Measurements from ENCODE around the gene UBE2M.
A peak's percentile ranks its signal among the peaks of the same experiment; 100 is the strongest.
"Not testable (repeated sequence)": the region's sequence is repeated elsewhere in the genome, so short reads cannot be mapped to it uniquely, and the experiment has no call there.

UBE2M gene

DNA sequence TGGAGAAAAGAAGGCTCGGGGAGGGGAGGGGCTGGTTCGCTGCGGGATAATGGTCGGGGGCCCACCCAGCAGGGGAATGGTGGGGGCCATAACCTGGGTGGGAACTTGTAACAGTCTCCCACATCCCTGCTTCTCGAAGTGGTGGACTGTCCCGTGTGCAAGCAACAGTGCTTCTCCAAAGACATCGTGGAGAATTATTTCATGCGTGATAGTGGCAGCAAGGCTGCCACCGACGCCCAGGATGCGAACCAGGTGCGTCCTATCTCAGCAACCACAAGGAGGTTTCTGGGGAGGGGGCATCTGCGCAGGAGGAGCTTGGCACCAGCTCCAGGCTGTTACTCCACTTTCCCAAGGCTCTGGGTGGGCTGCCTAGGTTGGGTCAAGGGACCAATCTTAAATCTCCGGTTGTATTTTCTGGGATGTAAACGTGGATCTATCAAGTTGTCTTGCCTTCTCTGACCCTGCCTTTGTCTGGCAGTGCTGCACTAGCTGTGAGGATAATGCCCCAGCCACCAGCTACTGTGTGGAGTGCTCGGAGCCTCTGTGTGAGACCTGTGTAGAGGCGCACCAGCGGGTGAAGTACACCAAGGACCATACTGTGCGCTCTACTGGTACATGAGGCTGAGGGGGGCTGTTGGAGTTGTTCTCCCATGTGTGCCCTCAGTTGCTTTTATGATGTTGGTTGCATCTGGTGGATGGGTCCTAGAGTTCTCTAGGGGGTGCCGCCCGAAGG lies 13.0 kb downstream of the UBE2M start:
- peaks cover 19% of the 10 kb centered on the region for H3K36me3 Mint-ChIP-seq
- DNase-seq (ENCODE audit: low spot score in 2 of 2) (no peak), ATAC-seq (ENCODE audit: low read depth) (no peak)
- peak overlapping the region; percentile 89 for H3K4me3 Mint-ChIP-seq
- peaks cover 16% of the 10 kb centered on the region for H3K27me3 Mint-ChIP-seq
- H3K4me1 Mint-ChIP-seq, result peaks cover 25% of the 10 kb centered on the region
- no peaks in the 10 kb centered on the region for H3K9me3 Mint-ChIP-seq
- peak overlapping the region; percentile 85 for H3K27ac Mint-ChIP-seq

DNA sequence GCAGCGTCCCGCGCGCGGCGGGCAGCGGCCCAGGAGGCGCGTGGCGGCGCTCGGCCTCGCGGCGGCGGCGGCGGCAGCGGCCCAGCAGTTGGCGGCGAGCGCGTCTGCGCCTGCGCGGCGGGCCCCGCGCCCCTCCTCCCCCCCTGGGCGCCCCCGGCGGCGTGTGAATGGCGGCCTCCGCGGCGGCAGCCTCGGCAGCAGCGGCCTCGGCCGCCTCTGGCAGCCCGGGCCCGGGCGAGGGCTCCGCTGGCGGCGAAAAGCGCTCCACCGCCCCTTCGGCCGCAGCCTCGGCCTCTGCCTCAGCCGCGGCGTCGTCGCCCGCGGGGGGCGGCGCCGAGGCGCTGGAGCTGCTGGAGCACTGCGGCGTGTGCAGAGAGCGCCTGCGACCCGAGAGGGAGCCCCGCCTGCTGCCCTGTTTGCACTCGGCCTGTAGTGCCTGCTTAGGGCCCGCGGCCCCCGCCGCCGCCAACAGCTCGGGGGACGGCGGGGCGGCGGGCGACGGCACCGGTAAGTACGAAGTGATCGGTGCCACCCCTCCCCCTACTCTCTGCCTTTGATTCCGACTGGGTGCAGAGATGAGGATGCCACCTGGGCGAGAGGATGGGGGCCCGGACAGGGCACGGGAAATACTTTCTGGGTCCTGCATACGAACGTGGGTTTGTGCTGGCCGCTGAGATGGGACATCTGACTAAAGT lies 13.7 kb downstream of the UBE2M start:
- peak overlapping the region; percentile 90 for H3K4me3 Mint-ChIP-seq
- H3K4me1 Mint-ChIP-seq, result peaks cover 23% of the 10 kb centered on the region
- ATAC-seq (ENCODE audit: low read depth) (peak; percentile 48), DNase-seq (ENCODE audit: low spot score in 2 of 2) (no peak)
- peaks cover 15% of the 10 kb centered on the region for H3K36me3 Mint-ChIP-seq
- no peaks in the 10 kb centered on the region for H3K9me3 Mint-ChIP-seq
- H3K27ac Mint-ChIP-seq, result peak overlapping the region; percentile 98
- peaks cover 21% of the 10 kb centered on the region for H3K27me3 Mint-ChIP-seq

DNA sequence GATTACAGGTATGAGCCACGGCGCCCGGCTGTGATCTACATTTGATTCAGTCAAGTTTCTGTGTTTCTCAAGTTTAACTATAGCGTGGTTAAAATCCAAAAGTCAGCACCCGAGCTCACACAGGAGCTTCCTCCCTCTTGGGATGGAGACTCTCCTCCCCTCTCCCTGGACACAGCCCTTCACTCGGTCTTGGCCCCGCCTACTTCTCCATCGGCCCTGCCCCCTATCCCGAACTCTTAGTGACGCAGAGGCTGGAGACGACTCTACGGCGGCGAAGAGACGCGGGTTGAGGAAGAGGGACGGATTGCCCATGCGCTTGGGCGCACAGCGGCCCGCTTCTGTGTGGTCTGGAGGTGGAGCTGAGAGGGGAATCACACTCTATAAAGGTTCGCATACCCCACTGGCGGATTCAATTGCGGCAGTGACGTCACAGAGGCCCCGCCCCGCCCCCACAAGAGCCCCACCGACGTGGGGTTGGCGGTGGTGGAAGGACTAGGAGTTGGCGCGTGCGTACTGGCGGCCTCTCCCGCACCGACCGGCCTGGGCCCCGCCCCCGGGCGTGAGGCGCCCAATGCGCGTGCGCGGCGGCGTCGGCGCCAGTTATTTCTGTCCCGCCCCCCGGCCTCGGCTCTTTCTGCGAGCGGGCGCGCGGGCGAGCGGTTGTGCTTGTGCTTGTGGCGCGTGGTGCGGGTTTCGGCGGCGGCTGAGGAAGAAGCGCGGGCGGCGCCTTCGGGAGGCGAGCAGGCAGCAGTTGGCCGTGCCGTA lies 14.4 kb downstream of the UBE2M start, which contains the start of gene TRIM28:
TRIM28 (plus strand) TSS at position 239 of the 765 bp plus-strand sequence. CDS start 694 bp downstream, outside the sequence.
- ATAC-seq (ENCODE audit: low read depth) (peak; percentile 86), DNase-seq (ENCODE audit: low spot score in 2 of 2) (peak; percentile 99 to 100)
- peaks cover 26% of the 10 kb centered on the region for H3K4me1 Mint-ChIP-seq
- peaks cover 28% of the 10 kb centered on the region for H3K27me3 Mint-ChIP-seq
- H3K36me3 Mint-ChIP-seq, result peaks cover 13% of the 10 kb centered on the region
- peak within 1 kb of the TSS; percentile 98 for H3K27ac Mint-ChIP-seq
- no peaks in the 10 kb centered on the region for H3K9me3 Mint-ChIP-seq
- H3K4me3 Mint-ChIP-seq, result peak within 1 kb of the TSS; percentile 90

DNA sequence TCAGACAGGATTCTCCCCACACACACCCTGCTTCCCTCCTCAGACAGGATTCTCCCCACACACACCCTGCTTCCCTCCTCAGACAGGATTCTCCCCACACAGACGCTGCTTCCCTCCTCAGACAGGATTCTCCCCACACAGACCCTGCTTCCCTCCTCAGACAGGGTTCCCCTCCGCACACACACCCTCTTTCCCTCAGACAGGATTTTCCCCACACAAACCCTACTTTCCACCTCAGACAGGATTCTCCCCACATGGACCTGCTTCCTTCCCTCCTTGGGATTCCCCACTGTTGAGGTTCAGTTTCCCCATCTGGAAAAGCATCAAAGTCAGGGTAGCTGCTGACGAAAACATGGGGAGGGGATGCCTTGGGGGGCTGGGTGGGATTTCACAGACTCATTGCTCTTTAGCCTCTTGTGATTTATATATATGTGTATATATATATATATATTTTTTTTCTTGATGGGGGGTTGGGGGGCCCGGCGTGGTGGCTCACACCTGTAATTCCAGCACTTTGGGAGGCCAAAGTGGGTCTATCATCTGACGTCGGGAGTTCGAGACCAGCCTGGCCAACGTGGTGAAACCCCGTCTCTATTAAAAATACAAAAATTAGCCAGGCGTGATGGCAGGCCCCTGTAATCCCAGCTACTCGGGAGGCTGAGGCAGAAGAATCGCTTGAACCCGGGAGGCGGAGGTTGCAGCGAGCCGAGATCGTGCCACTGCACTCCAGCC lies 15.6 kb downstream of the UBE2M start:
- not testable (repeated sequence) for H3K9me3 Mint-ChIP-seq; DNase-seq (ENCODE audit: low spot score in 2 of 2); H3K27ac Mint-ChIP-seq; ATAC-seq (ENCODE audit: low read depth); H3K4me3 Mint-ChIP-seq
- peaks cover 30% of the 10 kb centered on the region for H3K4me1 Mint-ChIP-seq
- peaks cover 13% of the 10 kb centered on the region for H3K36me3 Mint-ChIP-seq
- H3K27me3 Mint-ChIP-seq, result peaks cover 32% of the 10 kb centered on the region

DNA sequence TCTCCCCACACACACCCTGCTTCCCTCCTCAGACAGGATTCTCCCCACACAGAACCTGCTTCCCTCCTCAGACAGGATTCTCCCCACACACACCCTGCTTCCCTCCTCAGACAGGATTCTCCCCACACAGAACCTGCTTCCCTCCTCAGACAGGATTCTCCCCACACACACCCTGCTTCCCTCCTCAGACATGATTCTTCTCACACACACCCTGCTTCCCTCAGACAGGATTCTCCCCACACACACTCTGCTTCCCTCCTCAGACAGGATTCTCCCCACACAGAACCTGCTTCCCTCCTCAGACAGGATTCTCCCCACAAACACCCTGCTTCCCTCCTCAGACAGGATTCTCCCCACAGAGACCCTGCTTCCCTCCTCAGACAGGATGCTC lies 19.2 kb downstream of the UBE2M start:
- H3K36me3 Mint-ChIP-seq; H3K27ac Mint-ChIP-seq; ATAC-seq (ENCODE audit: low read depth); H3K9me3 Mint-ChIP-seq; DNase-seq (ENCODE audit: low spot score in 2 of 2): not testable (repeated sequence)
- Mint-ChIP-seq H3K27me3 (peaks cover 37% of the 10 kb centered on the region), H3K4me3 (peak overlapping the region; percentile 49), H3K4me1 (peaks cover 12% of the 10 kb centered on the region)

- Mint-ChIP-seq H3K36me3 (no peaks in the 10 kb centered on the region), H3K4me3 (peak overlapping the region; percentile 68), H3K9me3 (no peaks in the 10 kb centered on the region), H3K27ac (no peak overlapping the region), H3K4me1 (peaks cover 7% of the 10 kb centered on the region), H3K27me3 (peaks cover 33% of the 10 kb centered on the region)
- DNase-seq (ENCODE audit: low spot score in 2 of 2), result no peak
- ATAC-seq (ENCODE audit: low read depth), result peak; percentile 77
Measured at GRCh38 chr19:58538257-58539168, 19.9 kb downstream of the UBE2M start.

- H3K4me1 Mint-ChIP-seq, result peaks cover 7% of the 10 kb centered on the region
- no peaks in the 10 kb centered on the region for H3K9me3 Mint-ChIP-seq
Measured at GRCh38 chr19:58536852-58537798, 21.3 kb downstream of the UBE2M start.

GRCh38 chr19:58535857-58536256 lies 22.6 kb downstream of the UBE2M start:
- Mint-ChIP-seq H3K27ac (no peak overlapping the region), H3K9me3 (no peaks in the 10 kb centered on the region), H3K4me1 (peaks cover 15% of the 10 kb centered on the region), H3K36me3 (no peaks in the 10 kb centered on the region), H3K4me3 (no peak overlapping the region), H3K27me3 (peaks cover 23% of the 10 kb centered on the region)
- no peak for DNase-seq (ENCODE audit: low spot score in 2 of 2)
- ATAC-seq (ENCODE audit: low read depth), result no peak

More at GRCh38 chr19:58536852-58537798, 21.3 kb downstream of the UBE2M start:
- no peak for DNase-seq (ENCODE audit: low spot score in 2 of 2)
- Mint-ChIP-seq H3K27ac (no peak overlapping the region), H3K27me3 (peaks cover 26% of the 10 kb centered on the region), H3K4me3 (no peak overlapping the region), H3K36me3 (no peaks in the 10 kb centered on the region)
- no peak for ATAC-seq (ENCODE audit: low read depth)

GRCh38 chr19:58531034-58531840 lies 27.2 kb downstream of the UBE2M start:
- Mint-ChIP-seq H3K9me3 (no peaks in the 10 kb centered on the region), H3K27me3 (peaks cover 3% of the 10 kb centered on the region), H3K36me3 (no peaks in the 10 kb centered on the region), H3K4me3 (no peak overlapping the region), H3K4me1 (peaks cover 8% of the 10 kb centered on the region), H3K27ac (no peak overlapping the region)
- DNase-seq (ENCODE audit: low spot score in 2 of 2) (no peak), ATAC-seq (ENCODE audit: low read depth) (peak; percentile 71)

GRCh38 chr19:58529405-58529804 lies 29.0 kb downstream of the UBE2M start:
- no peak for ATAC-seq (ENCODE audit: low read depth)
- DNase-seq (ENCODE audit: low spot score in 2 of 2), result no peak

DNA sequence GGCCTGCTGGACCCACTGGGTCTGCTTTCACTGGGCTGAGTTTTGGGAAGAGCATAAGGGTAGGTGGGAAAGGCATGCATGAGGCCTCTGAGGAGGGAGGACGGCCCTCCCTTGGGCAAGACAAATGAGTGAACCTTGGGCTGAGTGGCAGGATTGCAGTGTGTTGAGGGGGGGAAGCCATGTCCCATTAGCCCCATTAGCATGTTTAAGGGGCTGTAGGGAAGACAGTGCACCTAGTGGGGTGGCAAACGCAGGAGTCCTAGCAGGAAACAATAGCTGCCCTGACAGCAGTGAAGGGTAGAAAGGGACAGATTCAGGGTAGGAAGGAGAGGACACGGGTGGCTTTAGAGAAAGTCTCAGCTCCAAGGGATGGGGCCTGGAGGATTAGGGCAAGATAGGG lies 35.7 kb downstream of the UBE2M start:
- H3K4me3 Mint-ChIP-seq, result no peak overlapping the region
- H3K36me3 Mint-ChIP-seq, result peaks cover 3% of the 10 kb centered on the region
- H3K27ac Mint-ChIP-seq, result no peak overlapping the region
- no peaks in the 10 kb centered on the region for H3K9me3 Mint-ChIP-seq
- ATAC-seq (ENCODE audit: low read depth) (no peak), DNase-seq (ENCODE audit: low spot score in 2 of 2) (no peak)
- no peaks in the 10 kb centered on the region for H3K27me3 Mint-ChIP-seq
- peaks cover 23% of the 10 kb centered on the region for H3K4me1 Mint-ChIP-seq

More at GRCh38 chr19:58529405-58529804, 29.0 kb downstream of the UBE2M start:
- Mint-ChIP-seq H3K27ac (no peak overlapping the region), H3K36me3 (no peaks in the 10 kb centered on the region), H3K9me3 (no peaks in the 10 kb centered on the region), H3K4me1 (peaks cover 8% of the 10 kb centered on the region), H3K4me3 (no peak overlapping the region), H3K27me3 (no peaks in the 10 kb centered on the region)
